LNCaP clone FGC (cell line): ENCODE measurements around the gene STX10.

Experiments used
- DNase-seq: peaks from one replicate; pipeline ENCODE4 v3.0.0-alpha.2; 2011; ENCODE audit warnings: low read depth
- H3K4me3 ChIP-seq: 2 replicates; pipeline ENCODE4 v1.5.1; 2011; ENCODE audit warnings: mild to moderate bottlenecking, low read depth, low read length, control low read depth
- TF ChIP-seq, protein P1 (sequence below): IDR thresholded peaks from 2 replicates; pipeline ENCODE4 v1.5.1; 2012; ENCODE audit warnings: mild to moderate bottlenecking; ENCODE audit not compliant: control insufficient read depth, insufficient read depth; ENCODE audit errors: extremely low read depth

The STX10 gene

GRCh38 chr19:13104360-13104847 lies 45.8 kb downstream of the STX10 start:
- TF ChIP-seq, protein P1, sequence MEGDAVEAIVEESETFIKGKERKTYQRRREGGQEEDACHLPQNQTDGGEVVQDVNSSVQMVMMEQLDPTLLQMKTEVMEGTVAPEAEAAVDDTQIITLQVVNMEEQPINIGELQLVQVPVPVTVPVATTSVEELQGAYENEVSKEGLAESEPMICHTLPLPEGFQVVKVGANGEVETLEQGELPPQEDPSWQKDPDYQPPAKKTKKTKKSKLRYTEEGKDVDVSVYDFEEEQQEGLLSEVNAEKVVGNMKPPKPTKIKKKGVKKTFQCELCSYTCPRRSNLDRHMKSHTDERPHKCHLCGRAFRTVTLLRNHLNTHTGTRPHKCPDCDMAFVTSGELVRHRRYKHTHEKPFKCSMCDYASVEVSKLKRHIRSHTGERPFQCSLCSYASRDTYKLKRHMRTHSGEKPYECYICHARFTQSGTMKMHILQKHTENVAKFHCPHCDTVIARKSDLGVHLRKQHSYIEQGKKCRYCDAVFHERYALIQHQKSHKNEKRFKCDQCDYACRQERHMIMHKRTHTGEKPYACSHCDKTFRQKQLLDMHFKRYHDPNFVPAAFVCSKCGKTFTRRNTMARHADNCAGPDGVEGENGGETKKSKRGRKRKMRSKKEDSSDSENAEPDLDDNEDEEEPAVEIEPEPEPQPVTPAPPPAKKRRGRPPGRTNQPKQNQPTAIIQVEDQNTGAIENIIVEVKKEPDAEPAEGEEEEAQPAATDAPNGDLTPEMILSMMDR, result peak; percentile 79
- no peak for DNase-seq
- H3K4me3 ChIP-seq, result no peak overlapping the region

- TF ChIP-seq, protein P1, result no peak
- DNase-seq, result no peak
- no peak overlapping the region for H3K4me3 ChIP-seq
Observed at GRCh38 chr19:13103581-13104359, 46.4 kb downstream of the STX10 start.

- TF ChIP-seq, protein P1, result no peak
- no peak within 1 kb of the TSS for H3K4me3 ChIP-seq
- no peak for DNase-seq
Observed at GRCh38 chr19:13102666-13103580, 47.3 kb downstream of the STX10 start, which contains the start of gene LYL1. TSS of gene LYL1 (minus strand) at chr19:13102858. CDS start at chr19:13101171, 1,687 bp downstream.

GRCh38 chr19:13102416-13102665 lies 47.8 kb downstream of the STX10 start:
- TF ChIP-seq, protein P1, result no peak
- H3K4me3 ChIP-seq, result no peak overlapping the region
- no peak for DNase-seq

DNA sequence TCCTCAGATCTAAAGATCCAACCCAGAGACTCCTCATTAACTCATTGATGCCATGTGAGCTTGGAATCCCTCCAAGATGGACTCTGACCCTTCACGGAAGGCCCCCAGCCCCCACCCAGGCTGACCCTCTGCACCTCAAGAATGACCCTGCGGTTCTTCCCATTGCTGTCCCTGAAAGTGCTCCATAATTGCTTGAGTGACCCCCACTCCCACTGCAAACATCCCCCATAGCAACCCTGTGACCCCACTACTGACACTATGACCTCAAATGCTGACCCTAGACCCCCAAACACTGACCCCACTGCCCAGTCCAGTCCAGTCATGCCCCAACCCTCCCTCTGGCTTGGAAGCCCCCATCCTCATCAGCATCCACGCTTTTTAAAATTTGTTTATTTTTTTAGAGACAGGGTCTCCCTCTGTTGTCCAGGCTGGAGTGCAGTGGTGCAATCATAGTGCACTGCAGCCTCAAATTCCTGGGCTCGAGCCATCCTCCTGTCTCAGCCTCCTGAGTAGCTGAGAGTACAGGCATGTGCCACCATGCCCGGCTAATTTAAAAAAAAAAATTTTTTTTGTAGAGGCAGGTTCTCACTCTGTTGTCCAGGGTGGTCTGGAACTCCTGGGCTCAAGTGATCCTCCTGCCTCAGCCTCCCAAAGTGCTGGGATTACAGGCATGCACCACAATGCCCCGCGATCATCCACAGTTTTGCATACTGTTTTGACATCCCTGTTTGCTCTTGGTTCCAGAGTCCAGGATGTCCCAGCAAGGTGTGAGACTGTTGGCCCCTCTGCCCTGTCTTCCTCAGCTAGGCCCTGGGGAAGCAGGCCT lies 48.4 kb downstream of the STX10 start:
- no peak overlapping the region for H3K4me3 ChIP-seq
- TF ChIP-seq, protein P1, result no peak
- DNase-seq, result no peak

- DNase-seq, result no peak
- H3K4me3 ChIP-seq, result no peak overlapping the region
Observed at GRCh38 chr19:13100841-13101589, 49.2 kb downstream of the STX10 start.

More at GRCh38 chr19:13100841-13101589, 49.2 kb downstream of the STX10 start:
- TF ChIP-seq, protein P1, result no peak
